ENCODE measurements around the gene CDC123.
"Not testable (repeated sequence)": the region's sequence is repeated elsewhere in the genome, so short reads cannot be mapped to it uniquely, and the experiment has no call there.

The CDC123 gene

GRCh38 chr10:12213621-12214020, 17.6 kb downstream of the CDC123 start:
- Histone ChIP-seq H3K27ac (ENCODE audit: low read depth, low read length) (no peak overlapping the region), H3K36me3 (ENCODE audit: insufficient read depth, low read length) (peaks cover 31% of the 10 kb centered on the region), H3K9ac (ENCODE audit: low read length) (peak overlapping the region; percentile 36)

GRCh38 chr10:12214093-12214492, 18.1 kb downstream of the CDC123 start:
- peak overlapping the region; percentile 36 for H3K9ac ChIP-seq (ENCODE audit: low read length)
- H3K9me3 ChIP-seq (ENCODE audit: low read length), result no peaks in the 10 kb centered on the region
- H3K27me3 ChIP-seq (ENCODE audit: control insufficient read depth in 1 of 2, insufficient read depth in 2 of 2, low read length in 2 of 2), result no peaks in the 10 kb centered on the region
- peaks cover 20% of the 10 kb centered on the region for H3K4me1 ChIP-seq (ENCODE audit: insufficient read depth, low read length)
- no peak overlapping the region for H3K4me3 ChIP-seq (ENCODE audit: low read depth in 1 of 2, low read length in 2 of 2)
- peak overlapping the region; percentile 65 for H3K27ac ChIP-seq (ENCODE audit: low read depth, low read length)
- peaks cover 36% of the 10 kb centered on the region for H3K36me3 ChIP-seq (ENCODE audit: insufficient read depth, low read length)

More at GRCh38 chr10:12213621-12214020, 17.6 kb downstream of the CDC123 start:
- Histone ChIP-seq H3K4me1 (ENCODE audit: insufficient read depth, low read length) (peaks cover 20% of the 10 kb centered on the region), H3K27me3 (ENCODE audit: control insufficient read depth in 1 of 2, insufficient read depth in 2 of 2, low read length in 2 of 2) (no peaks in the 10 kb centered on the region), H3K9me3 (ENCODE audit: low read length) (no peaks in the 10 kb centered on the region), H3K4me3 (ENCODE audit: low read depth in 1 of 2, low read length in 2 of 2) (no peak overlapping the region)

- Histone ChIP-seq H3K4me3 (ENCODE audit: low read depth in 1 of 2, low read length in 2 of 2) (peak overlapping the region in 1 of 2 donors; percentile 8), H3K27ac (ENCODE audit: low read depth, low read length) (peak overlapping the region; percentile 65), H3K27me3 (ENCODE audit: control insufficient read depth in 1 of 2, insufficient read depth in 2 of 2, low read length in 2 of 2) (no peaks in the 10 kb centered on the region), H3K36me3 (ENCODE audit: insufficient read depth, low read length) (peaks cover 36% of the 10 kb centered on the region), H3K9me3 (ENCODE audit: low read length) (no peaks in the 10 kb centered on the region), H3K9ac (ENCODE audit: low read length) (peak overlapping the region; percentile 36), H3K4me1 (ENCODE audit: insufficient read depth, low read length) (peaks cover 20% of the 10 kb centered on the region)
These were observed 18.8 kb downstream of the CDC123 start for GRCh38 chr10:12214763-12215218.

- Histone ChIP-seq H3K4me3 (ENCODE audit: low read depth in 1 of 2, low read length in 2 of 2) (no peak overlapping the region), H3K27ac (ENCODE audit: low read depth, low read length) (peak overlapping the region; percentile 39), H3K4me1 (ENCODE audit: insufficient read depth, low read length) (peaks cover 24% of the 10 kb centered on the region), H3K9ac (ENCODE audit: low read length) (no peak overlapping the region), H3K27me3 (ENCODE audit: control insufficient read depth in 1 of 2, insufficient read depth in 2 of 2, low read length in 2 of 2) (no peaks in the 10 kb centered on the region), H3K9me3 (ENCODE audit: low read length) (no peaks in the 10 kb centered on the region), H3K36me3 (ENCODE audit: insufficient read depth, low read length) (peaks cover 18% of the 10 kb centered on the region)
These were observed 23.0 kb downstream of the CDC123 start for GRCh38 chr10:12218991-12219390.

- Histone ChIP-seq H3K27ac (ENCODE audit: low read depth, low read length) (peak overlapping the region; percentile 64), H3K27me3 (ENCODE audit: control insufficient read depth in 1 of 2, insufficient read depth in 2 of 2, low read length in 2 of 2) (no peaks in the 10 kb centered on the region), H3K9me3 (ENCODE audit: low read length) (no peaks in the 10 kb centered on the region), H3K4me3 (ENCODE audit: low read depth in 1 of 2, low read length in 2 of 2) (no peak overlapping the region), H3K9ac (ENCODE audit: low read length) (no peak overlapping the region), H3K4me1 (ENCODE audit: insufficient read depth, low read length) (peaks cover 21% of the 10 kb centered on the region), H3K36me3 (ENCODE audit: insufficient read depth, low read length) (peaks cover 18% of the 10 kb centered on the region)
These were observed 25.6 kb downstream of the CDC123 start for GRCh38 chr10:12221323-12222298.

- H3K36me3 ChIP-seq (ENCODE audit: insufficient read depth, low read length), result no peaks in the 10 kb centered on the region
- peaks cover 18% of the 10 kb centered on the region for H3K4me1 ChIP-seq (ENCODE audit: insufficient read depth, low read length)
- no peak overlapping the region for H3K27ac ChIP-seq (ENCODE audit: low read depth, low read length)
- no peak overlapping the region for H3K9ac ChIP-seq (ENCODE audit: low read length)
- H3K27me3 ChIP-seq (ENCODE audit: control insufficient read depth in 1 of 2, insufficient read depth in 2 of 2, low read length in 2 of 2), result no peaks in the 10 kb centered on the region
- no peaks in the 10 kb centered on the region for H3K9me3 ChIP-seq (ENCODE audit: low read length)
- no peak overlapping the region for H3K4me3 ChIP-seq (ENCODE audit: low read depth in 1 of 2, low read length in 2 of 2)
These were observed 29.5 kb downstream of the CDC123 start for GRCh38 chr10:12225444-12225843.

- H3K27ac ChIP-seq (ENCODE audit: low read depth, low read length); H3K36me3 ChIP-seq (ENCODE audit: insufficient read depth, low read length); H3K9ac ChIP-seq (ENCODE audit: low read length); H3K9me3 ChIP-seq (ENCODE audit: low read length); H3K27me3 ChIP-seq (ENCODE audit: control insufficient read depth in 1 of 2, insufficient read depth in 2 of 2, low read length in 2 of 2); H3K4me3 ChIP-seq (ENCODE audit: low read depth in 1 of 2, low read length in 2 of 2): not testable (repeated sequence)
- peaks cover 18% of the 10 kb centered on the region for H3K4me1 ChIP-seq (ENCODE audit: insufficient read depth, low read length)
These were observed 30.4 kb downstream of the CDC123 start for GRCh38 chr10:12226438-12226837.

GRCh38 chr10:12228851-12229250, 32.9 kb downstream of the CDC123 start:
- no peaks in the 10 kb centered on the region for H3K27me3 ChIP-seq (ENCODE audit: control insufficient read depth in 1 of 2, insufficient read depth in 2 of 2, low read length in 2 of 2)
- no peak overlapping the region for H3K27ac ChIP-seq (ENCODE audit: low read depth, low read length)
- no peak overlapping the region for H3K9ac ChIP-seq (ENCODE audit: low read length)
- H3K4me1 ChIP-seq (ENCODE audit: insufficient read depth, low read length), result peaks cover 12% of the 10 kb centered on the region
- H3K36me3 ChIP-seq (ENCODE audit: insufficient read depth, low read length), result peaks cover 22% of the 10 kb centered on the region
- no peak overlapping the region for H3K4me3 ChIP-seq (ENCODE audit: low read depth in 1 of 2, low read length in 2 of 2)
- no peaks in the 10 kb centered on the region for H3K9me3 ChIP-seq (ENCODE audit: low read length)

GRCh38 chr10:12234687-12235086, 38.7 kb downstream of the CDC123 start:
- peaks cover 17% of the 10 kb centered on the region for H3K4me1 ChIP-seq (ENCODE audit: insufficient read depth, low read length)
- peaks cover 46% of the 10 kb centered on the region for H3K36me3 ChIP-seq (ENCODE audit: insufficient read depth, low read length)
- not testable (repeated sequence) for H3K9ac ChIP-seq (ENCODE audit: low read length); H3K9me3 ChIP-seq (ENCODE audit: low read length); H3K27me3 ChIP-seq (ENCODE audit: control insufficient read depth in 1 of 2, insufficient read depth in 2 of 2, low read length in 2 of 2); H3K4me3 ChIP-seq (ENCODE audit: low read depth in 1 of 2, low read length in 2 of 2); H3K27ac ChIP-seq (ENCODE audit: low read depth, low read length)

- Histone ChIP-seq H3K27ac (ENCODE audit: low read depth, low read length) (peak overlapping the region; percentile 6), H3K4me1 (ENCODE audit: insufficient read depth, low read length) (peaks cover 17% of the 10 kb centered on the region), H3K36me3 (ENCODE audit: insufficient read depth, low read length) (peaks cover 46% of the 10 kb centered on the region), H3K4me3 (ENCODE audit: low read depth in 1 of 2, low read length in 2 of 2) (no peak overlapping the region), H3K27me3 (ENCODE audit: control insufficient read depth in 1 of 2, insufficient read depth in 2 of 2, low read length in 2 of 2) (no peaks in the 10 kb centered on the region), H3K9ac (ENCODE audit: low read length) (no peak overlapping the region), H3K9me3 (ENCODE audit: low read length) (no peaks in the 10 kb centered on the region)
These were observed 39.2 kb downstream of the CDC123 start for GRCh38 chr10:12235116-12235694.

GRCh38 chr10:12235796-12236195, 39.8 kb downstream of the CDC123 start:
- H3K4me3 ChIP-seq (ENCODE audit: low read depth in 1 of 2, low read length in 2 of 2), result no peak overlapping the region
- H3K27me3 ChIP-seq (ENCODE audit: control insufficient read depth in 1 of 2, insufficient read depth in 2 of 2, low read length in 2 of 2), result no peaks in the 10 kb centered on the region
- no peak overlapping the region for H3K9ac ChIP-seq (ENCODE audit: low read length)
- H3K27ac ChIP-seq (ENCODE audit: low read depth, low read length), result peak overlapping the region; percentile 27
- H3K9me3 ChIP-seq (ENCODE audit: low read length), result no peaks in the 10 kb centered on the region
- peaks cover 49% of the 10 kb centered on the region for H3K36me3 ChIP-seq (ENCODE audit: insufficient read depth, low read length)
- H3K4me1 ChIP-seq (ENCODE audit: insufficient read depth, low read length), result peaks cover 17% of the 10 kb centered on the region
